Activated CD4-positive, alpha-beta T cell treated with anti-CD3 and anti-CD28 coated beads, Interleukin-2, amount 10 ng/mL, durations not matched to agents 7 days and 5 days (primary cell): ENCODE measurements around the gene NR2C2AP. TPM values are rescaled to one million over a fixed set of nuclear protein-coding genes. Genes with fewer than 3 reads are reported as not detected.
A peak's percentile ranks its signal among the peaks of the same experiment; 100 is the strongest.

Experiments used
- CTCF ChIA-PET: fragments of 350-600 bp; sonication (Branson Sonifier 250); formaldehyde crosslinking; loops from one replicate; lab custom pipeline; 2021; ENCODE audit warnings: antibody characterized with exemption; lab: Charles Lee
- POLR2A ChIA-PET: fragments of 350-600 bp; sonication (Branson Sonifier 250); formaldehyde crosslinking; loops from one replicate; lab custom pipeline; 2021; ENCODE audit warnings: antibody characterized with exemption; lab: Charles Lee
- DNase-seq: peaks from one replicate; pipeline ENCODE4 v3.0.0-alpha.2; 2020
- H3K27ac Mint-ChIP-seq: one replicate; pipeline ENCODE4 v1.8.0; 2021; ENCODE audit warnings: mild to moderate bottlenecking, moderate library complexity, mixed read lengths
- H3K27me3 Mint-ChIP-seq: one replicate; pipeline ENCODE4 v1.8.0; 2021; ENCODE audit warnings: mixed read lengths
- H3K36me3 Mint-ChIP-seq: one replicate; pipeline ENCODE4 v1.8.0; 2021; ENCODE audit warnings: low read depth, mixed read lengths
- H3K4me1 Mint-ChIP-seq: one replicate; pipeline ENCODE4 v1.8.0; 2021; ENCODE audit warnings: mixed read lengths
- H3K4me3 Mint-ChIP-seq: one replicate; pipeline ENCODE4 v1.8.0; 2021; ENCODE audit warnings: mild to moderate bottlenecking, moderate library complexity, mixed read lengths
- H3K9me3 Mint-ChIP-seq: one replicate; pipeline ENCODE4 v1.8.0; 2021; ENCODE audit warnings: mixed read lengths
- total RNA-seq, 2 experiments: library from RNA; stranded (reverse); gene quantifications; one replicate each; pipeline ENCODE4 v1.2.3, GENCODE V29; 2021

The NR2C2AP gene, protein sequence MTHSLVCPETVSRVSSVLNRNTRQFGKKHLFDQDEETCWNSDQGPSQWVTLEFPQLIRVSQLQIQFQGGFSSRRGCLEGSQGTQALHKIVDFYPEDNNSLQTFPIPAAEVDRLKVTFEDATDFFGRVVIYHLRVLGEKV
- 10 to 100 TPM; 29.9 to 37.2 TPM for total RNA-seq

- Mint-ChIP-seq H3K27me3 (no peaks in the 10 kb centered on the region), H3K27ac (peak within 1 kb of the TSS; percentile 94), H3K4me3 (peak within 1 kb of the TSS; percentile 96), H3K4me1 (peaks cover 45% of the 10 kb centered on the region), H3K36me3 (peaks cover 29% of the 10 kb centered on the region), H3K9me3 (peaks cover 8% of the 10 kb centered on the region)
- peak; percentile 94 for DNase-seq
- ChIA-PET POLR2A (interaction anchor here (0.7 to 1.5 kb wide), 2 partner anchors 8 to 10 kb away, joined by 3 to 10 read pairs; no protein-coding TSS in a partner anchor), CTCF (interaction anchor here (0.6 to 1.4 kb wide), 9 partner anchors 8 to 360 kb away, joined by 3 to 6 read pairs (median 4); no protein-coding TSS in a partner anchor)
Observed at GRCh38 chr19:19203012-19203856, at the start of gene NR2C2AP. NR2C2AP (minus strand) TSS chr19:19203414; CDS start chr19:19203060, 354 bp downstream.

GRCh38 chr19:19250196-19250801 lies 47.1 kb upstream of the NR2C2AP start:
- POLR2A ChIA-PET: interaction anchor here (0.6 kb wide), 2 partner anchors 91 to 262 kb away, joined by 4 read pairs; no protein-coding TSS in a partner anchor
- no peak for DNase-seq
- no peaks in the 10 kb centered on the region for H3K36me3 Mint-ChIP-seq

GRCh38 chr19:19240476-19240875 lies 37.3 kb upstream of the NR2C2AP start:
- peaks cover 4% of the 10 kb centered on the region for H3K27me3 Mint-ChIP-seq

More at GRCh38 chr19:19250196-19250801, 47.1 kb upstream of the NR2C2AP start:
- H3K27ac Mint-ChIP-seq: no peak overlapping the region
- H3K9me3 Mint-ChIP-seq: no peaks in the 10 kb centered on the region
- no peak overlapping the region for H3K4me3 Mint-ChIP-seq
- CTCF ChIA-PET: no interaction called here
- H3K4me1 Mint-ChIP-seq: no peaks in the 10 kb centered on the region
- peaks cover 20% of the 10 kb centered on the region for H3K27me3 Mint-ChIP-seq

GRCh38 chr19:19239675-19240074 lies 36.5 kb upstream of the NR2C2AP start:
- ChIA-PET CTCF (no interaction called here), POLR2A (no interaction called here)
- Mint-ChIP-seq H3K27ac (no peak overlapping the region), H3K9me3 (peaks cover 5% of the 10 kb centered on the region), H3K4me1 (no peaks in the 10 kb centered on the region), H3K27me3 (peaks cover 4% of the 10 kb centered on the region), H3K4me3 (no peak overlapping the region), H3K36me3 (peaks cover 2% of the 10 kb centered on the region)
- DNase-seq: no peak

More at GRCh38 chr19:19240476-19240875, 37.3 kb upstream of the NR2C2AP start:
- H3K4me1 Mint-ChIP-seq: no peaks in the 10 kb centered on the region
- H3K36me3 Mint-ChIP-seq: peaks cover 2% of the 10 kb centered on the region
- ChIA-PET POLR2A (no interaction called here), CTCF (interaction anchor here (0.6 kb wide), 1 partner anchor 79 kb away, joined by 4 read pairs; no protein-coding TSS in a partner anchor)
- DNase-seq: no peak
- H3K4me3 Mint-ChIP-seq: no peak overlapping the region
- H3K27ac Mint-ChIP-seq: no peak overlapping the region
- H3K9me3 Mint-ChIP-seq: peaks cover 5% of the 10 kb centered on the region

DNA sequence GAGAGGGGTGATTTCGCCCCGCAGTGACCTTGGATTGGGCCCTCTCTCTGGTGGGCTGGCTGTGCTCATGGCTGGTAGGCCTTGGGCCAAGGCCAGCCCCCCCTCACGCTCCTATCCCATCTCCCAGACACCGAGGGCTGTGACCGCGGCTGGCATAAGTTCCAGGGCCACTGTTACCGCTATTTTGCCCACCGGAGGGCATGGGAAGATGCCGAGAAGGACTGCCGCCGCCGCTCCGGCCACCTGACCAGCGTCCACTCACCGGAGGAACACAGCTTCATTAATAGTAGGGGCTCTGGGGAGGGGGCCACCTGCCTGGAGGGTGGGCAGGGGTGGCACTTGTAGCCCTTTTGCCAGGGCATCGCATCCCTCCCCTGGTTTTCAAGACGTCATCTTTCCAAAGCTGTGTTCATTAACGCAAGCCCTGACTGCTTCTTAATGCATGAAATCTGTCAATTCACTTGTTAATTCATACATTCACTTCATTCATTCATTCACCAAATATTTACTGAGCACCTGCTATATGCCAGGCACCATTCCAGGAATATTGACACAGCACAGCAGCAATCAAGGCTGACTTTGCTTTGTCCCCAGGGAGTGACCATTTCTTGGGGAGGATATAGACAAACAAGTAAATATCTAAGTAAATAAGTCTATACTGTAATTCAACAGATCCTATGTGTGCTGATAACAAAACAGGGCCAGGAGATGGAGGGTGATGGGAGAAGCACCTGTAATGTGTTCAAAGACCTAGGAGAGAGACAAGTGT lies 35.1 kb upstream of the NR2C2AP start:
- H3K27me3 Mint-ChIP-seq: peaks cover 2% of the 10 kb centered on the region
- POLR2A ChIA-PET: no interaction called here
- CTCF ChIA-PET: no interaction called here
- no peaks in the 10 kb centered on the region for H3K4me1 Mint-ChIP-seq
- peaks cover 16% of the 10 kb centered on the region for H3K9me3 Mint-ChIP-seq
- peaks cover 2% of the 10 kb centered on the region for H3K36me3 Mint-ChIP-seq
- no peak overlapping the region for H3K4me3 Mint-ChIP-seq
- DNase-seq: no peak
- H3K27ac Mint-ChIP-seq: no peak overlapping the region

- Mint-ChIP-seq H3K4me3 (no peak overlapping the region), H3K9me3 (peaks cover 17% of the 10 kb centered on the region), H3K36me3 (peaks cover 2% of the 10 kb centered on the region), H3K27ac (no peak overlapping the region), H3K27me3 (peaks cover 5% of the 10 kb centered on the region), H3K4me1 (no peaks in the 10 kb centered on the region)
- no peak for DNase-seq
- POLR2A ChIA-PET: no interaction called here
- CTCF ChIA-PET: no interaction called here
Observed at GRCh38 chr19:19236173-19236572, 33.0 kb upstream of the NR2C2AP start.

- ChIA-PET CTCF (interaction anchor here (0.6 to 2.5 kb wide), 3 partner anchors 9 to 44 kb away, joined by 3 to 11 read pairs (median 3); no protein-coding TSS in a partner anchor), POLR2A (no interaction called here)
Observed at GRCh38 chr19:19234220-19234816, 31.1 kb upstream of the NR2C2AP start.

GRCh38 chr19:19232261-19232721 lies 29.1 kb upstream of the NR2C2AP start:
- Mint-ChIP-seq H3K27ac (no peak overlapping the region), H3K27me3 (peaks cover 5% of the 10 kb centered on the region), H3K4me3 (no peak overlapping the region), H3K36me3 (peaks cover 2% of the 10 kb centered on the region), H3K9me3 (peaks cover 17% of the 10 kb centered on the region), H3K4me1 (no peaks in the 10 kb centered on the region)
- no peak for DNase-seq
- ChIA-PET POLR2A (no interaction called here), CTCF (no interaction called here)

More at GRCh38 chr19:19234220-19234816, 31.1 kb upstream of the NR2C2AP start:
- DNase-seq: no peak
- Mint-ChIP-seq H3K27me3 (peaks cover 5% of the 10 kb centered on the region), H3K9me3 (peaks cover 17% of the 10 kb centered on the region), H3K36me3 (peaks cover 2% of the 10 kb centered on the region), H3K4me1 (no peaks in the 10 kb centered on the region), H3K27ac (no peak overlapping the region), H3K4me3 (no peak overlapping the region)

DNA sequence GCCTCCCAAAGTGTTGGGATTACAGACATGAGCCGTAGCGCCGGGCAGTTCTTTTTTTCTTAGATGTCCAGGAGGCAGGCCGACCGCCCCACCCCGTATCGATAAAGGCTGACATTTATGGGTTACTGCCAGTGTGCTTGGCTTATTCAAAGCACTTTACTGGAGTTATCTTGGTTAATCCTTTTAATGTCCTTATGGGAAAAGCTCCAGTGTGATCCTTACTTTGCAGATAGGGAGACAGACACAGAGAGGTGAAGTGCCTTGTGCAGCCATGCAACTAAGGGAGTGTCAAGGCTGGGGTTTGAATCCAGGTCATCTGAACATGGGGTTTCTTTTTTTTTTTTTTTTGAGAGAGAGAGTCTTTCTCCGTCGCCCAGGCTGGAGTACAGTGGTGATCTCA lies 27.8 kb upstream of the NR2C2AP start:
- no peak overlapping the region for H3K27ac Mint-ChIP-seq
- DNase-seq: no peak
- H3K4me3 Mint-ChIP-seq: no peak overlapping the region
- ChIA-PET POLR2A (interaction anchor here (0.7 kb wide), 1 partner anchor 10 kb away, joined by 4 read pairs; no protein-coding TSS in a partner anchor), CTCF (interaction anchor here (0.6 to 0.7 kb wide), 3 partner anchors 54 to 482 kb away, joined by 3 read pairs; no protein-coding TSS in a partner anchor)
- no peaks in the 10 kb centered on the region for H3K4me1 Mint-ChIP-seq
- H3K9me3 Mint-ChIP-seq: peaks cover 13% of the 10 kb centered on the region
- H3K27me3 Mint-ChIP-seq: peaks cover 2% of the 10 kb centered on the region
- H3K36me3 Mint-ChIP-seq: no peaks in the 10 kb centered on the region

DNA sequence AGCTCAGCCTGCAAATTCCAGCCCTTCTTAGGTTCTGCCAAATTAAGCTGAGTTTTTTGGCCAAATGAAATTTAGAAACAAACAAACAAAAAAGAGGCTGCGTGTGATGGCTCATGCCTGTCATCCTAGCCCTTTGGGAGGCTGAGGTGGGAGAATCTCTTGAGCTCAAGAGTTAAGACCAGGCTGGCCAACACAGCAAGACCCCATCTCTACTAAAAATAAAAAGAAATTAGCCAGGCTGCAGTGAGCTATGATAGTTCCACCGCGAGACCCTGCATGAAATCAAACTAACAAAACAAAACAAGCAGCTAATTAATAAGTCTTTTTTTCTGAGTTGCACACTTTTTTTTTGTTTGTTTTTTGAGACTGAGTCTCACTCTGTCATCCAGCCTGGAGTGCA lies 26.5 kb upstream of the NR2C2AP start:
- DNase-seq: no peak
- ChIA-PET CTCF (interaction anchor here (0.9 to 1.1 kb wide), 2 partner anchors 20 to 114 kb away, joined by 3 read pairs; no protein-coding TSS in a partner anchor), POLR2A (interaction anchor here (0.7 kb wide), 1 partner anchor 321 kb away, joined by 3 read pairs; no protein-coding TSS in a partner anchor)
- Mint-ChIP-seq H3K36me3 (no peaks in the 10 kb centered on the region), H3K27me3 (peaks cover 7% of the 10 kb centered on the region), H3K27ac (no peak overlapping the region), H3K9me3 (peaks cover 11% of the 10 kb centered on the region), H3K4me1 (peaks cover 4% of the 10 kb centered on the region), H3K4me3 (no peak overlapping the region)

- Mint-ChIP-seq H3K27me3 (peaks cover 19% of the 10 kb centered on the region), H3K36me3 (no peaks in the 10 kb centered on the region), H3K9me3 (no peaks in the 10 kb centered on the region), H3K4me1 (peaks cover 5% of the 10 kb centered on the region), H3K4me3 (no peak overlapping the region), H3K27ac (no peak overlapping the region)
- DNase-seq: no peak
- ChIA-PET POLR2A (no interaction called here), CTCF (no interaction called here)
Observed at GRCh38 chr19:19227217-19227616, 24.0 kb upstream of the NR2C2AP start.
